GM19452 (cell line): ENCODE measurements around the gene OBSL1.

Experiments
- ATAC-seq: cut with Tn5 transposase; IDR thresholded peaks from one replicate; pipeline ENCODE4 v1.9.1; 2021; ENCODE audit not compliant: unreplicated experiment

Gene OBSL1

DNA sequence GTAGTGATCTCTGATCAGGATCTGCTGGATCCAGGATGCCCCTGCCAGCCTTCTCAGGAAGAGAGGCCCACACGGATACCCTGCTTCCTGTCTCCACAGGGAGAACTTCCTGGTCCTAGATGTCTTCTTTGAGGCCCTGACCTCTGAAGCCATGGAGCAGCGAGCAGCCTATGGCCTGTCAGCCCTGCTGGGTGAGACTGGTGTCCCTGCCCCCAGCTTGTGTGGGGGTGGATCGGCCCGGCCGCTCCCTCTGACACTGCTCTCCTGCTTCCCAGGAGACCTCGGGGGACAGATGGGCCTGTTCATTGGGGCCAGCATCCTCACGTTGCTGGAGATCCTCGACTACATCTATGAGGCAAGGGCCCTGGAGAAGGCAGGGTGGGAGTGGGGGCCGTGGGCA is 34.4 kb downstream of the OBSL1 start:
- no peak for ATAC-seq

DNA sequence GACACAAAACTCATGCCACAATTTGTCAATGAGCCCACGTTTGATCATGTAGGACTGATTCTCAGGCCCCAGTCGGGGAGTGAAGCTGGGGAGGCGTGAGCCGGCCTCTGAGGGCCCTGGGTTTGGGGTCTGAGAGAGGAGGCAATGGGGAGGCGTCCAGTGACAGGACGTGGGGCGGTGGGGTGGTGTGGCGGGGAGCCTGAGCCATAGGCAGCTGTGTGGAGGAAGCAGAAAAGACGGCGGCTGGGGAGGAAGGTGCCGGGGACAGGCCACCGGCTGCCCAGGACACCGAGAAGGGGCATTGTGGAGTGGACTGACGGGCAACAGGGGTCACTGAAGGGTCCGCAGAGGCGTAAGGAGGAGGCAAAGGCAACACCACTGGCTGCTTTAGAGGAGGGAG is 34.9 kb downstream of the OBSL1 start:
- ATAC-seq: no peak

DNA sequence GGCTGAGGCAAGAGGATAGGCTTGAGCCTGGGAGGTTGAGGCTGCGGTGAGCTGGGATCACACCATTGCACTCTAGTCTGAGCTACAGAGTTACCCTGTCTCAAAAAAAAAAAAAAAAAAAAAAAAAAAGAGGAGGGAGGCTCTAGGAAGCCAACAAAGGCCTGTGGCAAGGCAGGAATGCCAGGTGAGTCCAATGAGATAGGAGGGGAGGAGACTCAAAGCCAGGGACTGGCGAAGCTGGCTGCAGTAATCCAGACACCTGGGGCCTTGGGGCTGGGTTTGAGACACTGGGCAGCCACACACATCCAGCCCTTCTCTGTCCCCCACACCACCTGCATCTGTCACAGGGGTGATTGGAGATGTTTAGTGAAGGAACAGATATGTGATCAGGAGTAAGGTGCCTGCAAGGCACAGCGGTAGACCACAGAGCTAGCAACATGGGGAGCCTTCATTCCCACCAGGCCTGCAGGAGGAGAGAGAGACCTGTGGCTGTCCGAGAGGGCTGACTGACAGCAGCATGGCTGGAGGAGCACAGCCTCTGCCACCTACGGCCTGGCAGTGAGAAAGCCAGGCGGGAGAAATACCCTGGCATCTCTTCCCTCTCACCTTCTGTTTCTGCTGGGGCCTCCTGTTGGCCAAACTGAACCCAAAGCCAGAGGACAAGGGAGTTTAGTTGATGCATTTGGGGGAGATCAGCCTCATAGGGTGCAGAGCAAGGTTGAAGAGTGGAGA is 37.2 kb downstream of the OBSL1 start:
- no peak for ATAC-seq

DNA sequence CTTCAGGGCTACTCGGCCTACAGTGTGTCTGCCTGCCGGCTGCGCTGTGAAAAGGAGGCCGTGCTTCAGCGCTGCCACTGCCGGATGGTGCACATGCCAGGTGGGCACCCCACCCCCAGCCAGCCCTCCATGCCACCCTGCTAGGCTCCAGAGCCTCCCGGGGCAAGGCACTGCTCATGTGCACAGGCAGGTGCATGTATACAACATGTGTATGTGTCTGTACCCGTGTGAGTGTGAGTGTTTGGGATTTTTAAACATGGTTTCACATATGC is 39.0 kb downstream of the OBSL1 start:
- no peak for ATAC-seq

DNA sequence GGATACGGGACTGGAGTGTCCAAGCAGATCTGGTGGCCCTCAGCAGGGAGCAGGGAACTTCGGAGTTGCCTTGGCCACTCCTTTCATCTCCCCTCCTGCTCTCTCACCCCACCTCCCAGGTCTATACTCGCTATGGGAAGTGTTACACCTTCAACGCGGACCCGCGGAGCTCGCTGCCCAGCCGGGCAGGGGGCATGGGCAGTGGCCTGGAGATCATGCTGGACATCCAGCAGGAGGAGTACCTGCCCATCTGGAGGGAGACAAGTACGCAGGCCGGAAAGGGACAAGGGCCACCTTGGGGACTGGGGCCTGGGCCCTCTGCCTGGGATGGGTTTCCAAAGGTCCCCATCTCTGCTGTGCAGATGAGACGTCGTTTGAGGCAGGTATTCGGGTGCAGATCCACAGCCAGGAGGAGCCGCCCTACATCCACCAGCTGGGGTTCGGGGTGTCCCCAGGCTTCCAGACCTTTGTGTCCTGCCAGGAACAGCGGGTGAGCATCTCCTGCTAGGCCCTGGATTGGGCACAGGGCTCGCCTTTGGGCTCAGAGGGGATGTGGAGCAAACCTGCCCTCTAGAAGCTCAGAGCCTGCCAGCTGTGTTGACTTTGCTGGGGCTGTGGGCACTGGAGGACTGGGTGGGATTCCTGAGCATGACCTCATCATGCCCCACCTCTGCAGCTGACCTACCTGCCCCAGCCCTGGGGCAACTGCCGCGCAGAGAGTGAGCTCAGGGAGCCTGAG is 39.5 kb downstream of the OBSL1 start:
- no peak for ATAC-seq

DNA sequence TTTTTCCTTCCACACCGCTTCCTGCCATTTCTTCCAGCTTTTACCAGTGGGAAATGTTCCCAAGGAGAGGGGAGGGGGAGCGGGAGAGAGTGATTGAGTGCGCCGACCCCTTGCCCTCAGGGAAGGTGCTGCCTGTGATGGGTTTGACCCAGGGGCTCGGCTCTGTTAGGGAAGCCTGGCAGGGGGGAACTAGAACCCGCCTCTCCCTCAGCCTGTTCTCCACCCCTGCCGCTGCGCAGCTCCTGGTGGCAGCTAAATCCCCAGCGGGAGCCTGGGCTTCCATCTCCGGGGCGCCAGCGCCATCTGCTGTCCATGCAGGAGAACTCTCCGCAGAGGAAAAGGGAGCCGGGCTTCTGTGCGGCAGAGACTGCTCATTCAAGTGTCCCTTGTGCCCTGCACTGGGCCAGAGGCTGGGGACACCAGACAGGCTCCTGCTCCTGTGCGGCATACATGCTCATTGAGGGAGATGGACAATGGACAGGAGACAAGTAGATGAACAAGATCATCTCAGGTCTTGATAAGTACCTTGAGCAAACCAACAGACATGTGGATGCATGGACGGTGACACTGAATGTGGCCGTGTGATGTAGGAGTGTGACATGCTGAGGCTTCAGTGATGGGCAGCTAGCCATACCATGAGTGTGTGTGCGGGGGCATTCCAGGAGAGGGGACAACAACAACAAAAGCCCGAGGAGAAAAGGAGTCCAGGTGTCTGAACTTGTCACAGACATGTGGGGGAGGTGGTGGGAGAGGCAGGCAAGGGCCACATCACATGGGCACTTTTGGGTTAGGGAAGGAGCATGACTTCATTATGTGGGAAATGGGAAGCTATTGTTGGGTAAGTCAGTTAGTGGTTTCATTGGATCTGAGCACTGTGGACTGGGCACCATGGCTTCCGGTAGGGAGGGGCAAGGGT is 41.0 kb downstream of the OBSL1 start:
- peak; percentile 92 for ATAC-seq

DNA sequence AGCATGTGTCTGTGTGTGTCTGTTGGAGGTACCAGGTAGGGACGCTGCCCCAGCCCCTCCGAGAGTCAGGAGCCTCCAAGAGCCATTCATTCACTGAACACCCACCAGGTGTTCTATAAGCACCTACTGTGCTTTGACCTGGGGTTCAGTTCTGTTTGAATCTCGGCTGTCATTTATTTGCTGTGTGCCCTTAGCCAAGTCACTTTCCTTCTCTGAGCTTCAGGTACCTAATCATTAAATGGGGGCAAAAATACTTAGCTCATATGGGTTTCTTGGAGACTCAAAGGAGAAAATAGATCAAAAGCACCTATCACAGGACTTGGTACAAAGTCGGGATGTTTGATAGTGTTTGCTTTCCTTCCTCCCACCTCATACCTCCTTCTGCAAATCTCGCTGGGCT is 43.9 kb downstream of the OBSL1 start:
- ATAC-seq: no peak

DNA sequence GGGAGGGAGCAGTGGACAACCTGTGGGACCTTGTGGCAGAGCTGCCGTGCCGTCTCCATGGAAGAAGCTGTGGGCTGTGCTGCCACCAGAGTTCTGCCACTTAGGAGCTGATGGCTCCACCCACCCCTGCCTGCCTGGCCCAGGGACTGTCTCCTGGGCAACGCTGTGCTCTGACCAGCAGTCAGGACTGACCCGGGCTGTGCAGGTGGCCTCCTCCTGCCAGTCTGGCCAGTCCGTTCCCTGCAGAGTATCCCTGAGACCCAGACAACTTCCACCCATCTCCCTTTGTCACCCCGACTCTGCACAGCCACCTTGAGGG is 44.3 kb downstream of the OBSL1 start:
- ATAC-seq: no peak

DNA sequence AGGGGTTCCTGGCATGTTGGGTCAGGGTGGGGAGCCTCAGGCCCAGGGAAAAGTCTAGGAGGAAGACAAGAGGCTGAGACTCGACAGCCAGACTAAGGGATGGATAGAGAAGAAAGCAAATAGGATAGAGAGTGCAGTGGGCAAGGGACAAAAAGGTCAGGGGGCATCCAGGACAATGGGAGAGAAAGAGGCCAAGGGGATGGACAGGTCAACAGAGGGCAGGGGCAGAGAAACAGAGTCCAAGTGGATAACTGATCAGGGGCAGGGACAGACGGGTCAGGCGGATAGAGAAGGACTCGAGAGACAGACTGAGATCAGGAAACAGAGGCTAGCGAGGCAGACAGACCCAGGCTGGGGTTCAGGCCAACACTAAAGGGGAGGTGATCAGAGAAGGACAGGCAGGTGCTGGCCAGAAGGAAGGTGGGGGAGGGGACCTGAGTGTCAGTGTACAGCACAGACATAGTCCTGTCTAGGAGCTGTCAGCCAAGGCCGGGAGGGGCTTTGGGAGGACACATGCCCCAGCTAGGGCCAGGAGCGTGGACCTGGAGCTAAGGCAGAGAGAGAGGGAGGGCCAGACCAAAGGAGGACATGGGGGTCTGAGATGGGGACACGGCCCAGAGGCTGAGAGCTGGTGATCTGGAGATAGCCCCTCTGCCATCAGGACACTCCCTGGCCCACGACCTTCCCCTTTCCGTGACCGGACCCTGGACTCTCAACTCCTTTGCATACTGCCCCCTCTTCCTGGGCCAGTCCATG is 44.8 kb downstream of the OBSL1 start:
- ATAC-seq: no peak

DNA sequence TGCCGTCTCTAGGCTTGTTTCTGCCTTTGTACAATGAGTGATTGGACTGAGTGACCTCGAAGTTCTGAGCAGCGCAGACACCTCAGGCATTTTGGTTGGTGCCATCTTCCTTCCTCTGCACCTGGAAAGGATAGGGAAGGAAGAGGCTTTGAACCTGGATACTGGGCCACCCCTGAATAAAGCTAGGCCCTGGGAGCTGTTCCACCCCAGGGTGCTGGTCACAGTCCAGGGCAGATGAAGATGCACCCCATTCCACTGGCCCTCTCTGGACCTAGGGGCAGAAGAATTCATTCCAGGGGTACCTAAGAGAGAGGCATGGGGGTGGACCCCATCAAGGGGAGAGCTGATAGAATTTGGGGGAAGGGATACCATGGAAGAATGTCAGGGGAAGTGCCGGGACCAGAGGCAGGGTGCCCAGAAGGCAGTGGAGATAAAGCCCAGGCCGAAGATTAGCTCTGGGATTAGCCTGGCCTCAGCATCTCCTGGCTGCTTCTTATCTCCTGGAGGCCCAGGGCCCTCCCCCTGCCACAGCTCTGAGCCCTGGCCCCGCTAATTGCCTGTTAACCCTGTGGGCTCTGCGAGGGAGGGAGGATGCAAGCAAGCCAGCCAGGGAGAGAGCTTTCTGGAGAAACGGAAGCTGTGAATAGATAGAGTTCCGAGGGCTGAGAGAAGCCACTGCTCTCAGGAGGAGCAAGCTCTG is 45.7 kb downstream of the OBSL1 start:
- no peak for ATAC-seq

DNA sequence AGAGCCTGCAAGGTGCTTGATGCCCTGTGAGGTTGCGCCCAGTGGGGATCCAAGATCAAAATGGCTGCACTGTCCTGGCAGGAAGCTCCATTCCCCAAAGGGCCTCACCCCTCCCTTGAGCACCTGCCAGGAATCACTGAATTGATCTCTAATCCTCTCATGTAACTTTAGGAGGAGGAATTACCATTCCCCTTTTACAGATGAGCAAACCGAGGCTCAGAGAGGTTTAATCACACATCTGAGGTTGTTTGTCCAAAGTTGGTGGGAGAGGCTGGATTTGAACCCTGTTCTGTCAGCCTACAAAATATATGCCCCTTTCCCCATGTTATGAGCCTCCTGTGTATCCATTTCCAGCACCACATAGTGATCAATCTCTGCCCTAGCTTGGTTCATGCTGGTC is 46.5 kb downstream of the OBSL1 start:
- ATAC-seq: no peak

DNA sequence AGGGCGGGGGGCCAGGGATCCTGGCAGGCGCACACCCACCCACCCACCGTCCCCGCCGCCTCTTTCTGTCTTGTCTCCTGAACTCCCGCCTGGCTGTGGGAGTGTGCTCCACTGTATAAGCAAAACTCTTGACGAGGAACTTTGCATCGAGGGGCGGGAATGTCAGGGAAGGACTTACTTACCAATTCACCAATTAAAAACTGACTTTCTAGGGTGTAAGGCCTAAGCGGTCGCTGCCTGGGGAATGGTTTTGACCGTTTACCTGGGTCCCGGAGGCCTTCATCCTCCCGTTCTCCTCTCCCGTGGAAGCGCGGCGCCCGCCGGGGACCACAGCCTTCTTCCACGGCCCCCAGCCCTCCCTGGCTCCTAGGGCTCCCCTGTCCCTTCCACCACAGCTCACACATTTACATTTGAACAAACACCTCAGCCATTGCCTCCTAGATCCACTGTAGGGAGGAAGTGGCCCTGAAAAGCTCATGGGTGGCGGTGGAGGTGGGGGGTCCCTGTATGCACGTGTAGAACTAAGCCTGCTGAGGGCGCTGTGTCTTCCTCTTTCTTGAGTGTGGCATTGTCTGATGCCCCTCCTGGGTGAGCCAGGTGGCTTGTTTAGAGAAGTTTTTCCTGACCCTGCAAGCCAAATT is 48.2 kb downstream of the OBSL1 start:
- ATAC-seq: no peak

DNA sequence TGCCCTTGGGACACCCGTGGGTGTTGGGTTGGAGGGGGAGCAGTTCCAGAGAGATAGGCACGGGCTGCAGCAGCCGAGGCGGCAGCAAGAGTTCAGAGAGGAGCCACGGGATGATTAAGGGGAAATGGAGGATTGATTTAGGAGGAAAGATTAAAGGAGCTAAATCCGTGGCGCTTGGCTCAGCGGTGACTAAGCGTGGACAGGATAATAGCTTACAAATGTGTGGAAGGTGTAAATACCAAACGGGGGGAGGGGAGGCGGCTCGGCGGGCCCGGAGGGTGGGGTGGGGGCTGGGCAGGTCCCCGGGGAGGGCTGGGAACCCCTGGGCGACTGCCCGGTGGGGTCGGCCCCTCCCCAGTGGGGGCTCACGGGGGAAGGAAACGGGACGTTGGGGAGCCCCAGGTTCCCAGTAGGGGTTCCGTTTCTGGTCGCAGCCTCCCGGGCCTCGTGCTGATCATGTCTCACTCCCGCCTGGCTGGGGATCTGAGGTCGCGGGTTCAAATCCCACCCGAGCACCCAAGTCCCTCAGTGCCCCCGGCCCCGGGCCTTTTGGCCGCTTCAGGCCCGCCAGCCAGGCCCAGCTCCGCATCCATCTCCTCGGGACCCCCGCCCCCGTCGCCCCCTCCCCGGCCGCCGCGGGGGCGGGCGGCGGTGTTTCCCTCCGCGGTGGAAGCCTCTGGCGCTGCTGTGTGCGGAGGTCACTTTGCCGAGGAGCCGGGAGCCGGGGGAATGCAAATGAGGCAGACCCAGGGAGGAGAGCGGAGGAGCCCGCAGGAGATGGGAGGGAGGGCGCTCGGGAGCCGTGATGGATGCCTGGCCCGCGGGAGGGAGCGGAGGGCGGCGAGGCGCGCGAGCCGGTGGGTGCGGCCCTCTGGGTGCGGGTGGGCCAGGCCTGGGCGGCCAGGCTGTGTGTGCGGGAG is 49.0 kb downstream of the OBSL1 start:
- ATAC-seq: no peak

DNA sequence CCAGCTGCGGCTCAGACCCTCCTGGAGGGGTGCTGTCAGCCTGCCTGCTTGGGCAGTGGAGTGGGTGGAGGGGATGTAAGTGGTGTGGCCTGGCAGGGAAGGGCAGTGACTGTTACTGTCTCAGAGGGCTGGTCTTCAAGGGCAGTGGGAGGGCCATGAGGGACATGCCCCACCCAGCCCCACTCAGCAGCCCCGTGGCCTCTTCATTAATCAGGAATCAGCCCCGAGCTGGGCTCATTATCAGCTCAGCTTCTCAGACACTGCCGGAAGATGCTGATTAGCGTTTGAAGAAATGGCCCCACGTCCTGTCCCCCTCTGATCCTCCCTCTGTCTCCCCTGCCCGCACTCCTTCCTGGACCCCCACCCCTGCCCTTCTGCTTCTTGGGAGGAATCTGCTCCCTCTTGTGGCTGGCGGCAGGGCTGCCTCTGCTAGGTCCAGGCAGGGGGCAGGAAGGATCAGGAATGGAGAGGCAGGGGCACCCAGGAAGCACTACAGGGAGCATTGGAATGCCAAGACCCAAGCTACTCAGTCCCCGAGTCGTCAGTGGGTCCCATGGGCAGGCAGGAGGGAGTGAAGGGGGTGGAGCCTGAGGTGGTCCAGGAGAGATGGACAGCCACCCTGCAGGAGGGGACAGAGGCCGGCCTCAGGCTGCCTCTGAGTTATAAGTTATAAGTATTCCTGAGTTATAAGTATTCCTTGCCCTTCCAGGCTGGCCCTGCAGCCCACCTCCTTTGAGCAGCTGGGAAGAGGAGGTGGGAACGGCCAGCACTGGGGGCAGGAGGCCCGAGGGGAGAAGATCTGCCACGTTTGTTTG is 50.1 kb downstream of the OBSL1 start:
- no peak for ATAC-seq

DNA sequence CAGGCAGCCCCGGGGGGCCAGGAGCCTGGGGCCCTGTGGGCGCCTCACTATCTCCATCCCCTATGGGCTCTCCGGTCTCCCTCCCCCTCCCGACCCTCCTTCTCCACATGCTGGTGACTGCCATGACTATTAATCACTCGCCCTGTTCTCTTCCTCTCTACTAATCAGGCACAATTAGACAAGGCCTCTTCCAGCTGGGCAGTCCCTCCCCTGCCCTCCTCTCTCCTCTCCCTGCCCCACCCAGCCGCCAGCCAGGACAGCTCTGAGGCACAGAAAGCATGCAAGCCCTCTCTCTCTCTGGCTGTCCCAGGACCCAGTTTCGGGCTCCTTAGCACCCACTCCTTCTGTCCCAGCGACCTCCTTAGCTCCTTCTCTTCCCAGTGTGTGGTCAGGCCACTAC is 51.3 kb downstream of the OBSL1 start:
- no peak for ATAC-seq

DNA sequence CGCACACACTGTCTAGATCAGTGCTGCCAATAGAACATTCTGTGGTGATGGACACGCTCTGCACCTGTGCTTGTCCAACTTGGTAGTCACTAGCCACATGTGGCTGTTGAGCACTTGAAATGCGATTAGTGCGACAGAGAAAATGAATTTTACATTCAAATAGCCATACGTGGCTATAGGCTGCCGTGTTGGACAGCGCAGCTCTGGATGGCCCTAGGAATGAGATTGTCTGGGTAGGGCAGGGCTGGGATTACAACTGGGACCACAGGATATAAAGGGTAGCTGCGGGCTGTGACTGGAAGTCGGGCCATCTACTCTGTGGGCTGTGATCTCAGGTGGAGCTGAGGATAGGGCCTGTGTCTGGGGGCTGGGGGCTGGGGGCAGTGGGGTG is 51.8 kb downstream of the OBSL1 start:
- no peak for ATAC-seq

DNA sequence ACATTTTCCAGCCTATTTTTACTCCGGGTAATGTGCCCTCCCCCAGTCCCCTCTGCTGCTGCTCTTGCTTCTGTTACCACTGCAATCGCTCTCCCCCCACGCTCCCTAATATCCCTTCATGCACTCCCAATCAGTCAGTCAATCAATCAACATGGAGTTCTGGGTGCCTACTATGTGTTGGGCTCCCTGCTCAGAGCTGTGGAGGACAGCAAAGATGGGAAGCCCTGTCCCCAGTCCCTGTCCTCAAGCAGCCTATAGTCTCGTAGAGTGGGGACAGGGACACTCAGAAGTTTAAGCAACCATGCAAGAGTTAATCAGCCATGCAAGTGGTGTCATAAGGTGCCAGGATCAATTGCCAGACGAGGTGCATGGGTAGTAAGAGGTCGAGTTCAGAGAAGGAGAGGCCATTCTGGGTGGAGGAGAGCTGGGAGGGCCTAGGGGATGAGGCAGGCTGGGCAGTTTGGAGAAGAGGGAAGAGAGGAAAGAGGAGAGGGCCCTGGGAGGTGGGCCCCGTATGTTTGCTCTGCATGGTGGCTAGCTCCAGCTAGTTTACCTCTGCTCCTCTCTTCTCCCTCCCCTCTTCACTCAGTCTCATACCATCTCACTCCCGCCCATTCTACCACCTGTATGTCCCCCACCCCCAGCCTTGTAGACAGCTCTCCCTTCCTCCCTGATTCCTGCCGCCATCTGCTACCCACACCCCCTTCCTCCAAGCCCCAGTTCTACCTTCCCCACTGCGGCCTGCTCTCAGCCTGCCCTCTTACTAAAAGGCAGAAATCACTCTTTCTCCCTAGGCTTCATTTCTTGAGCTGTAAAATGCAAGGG is 53.2 kb downstream of the OBSL1 start:
- no peak for ATAC-seq

DNA sequence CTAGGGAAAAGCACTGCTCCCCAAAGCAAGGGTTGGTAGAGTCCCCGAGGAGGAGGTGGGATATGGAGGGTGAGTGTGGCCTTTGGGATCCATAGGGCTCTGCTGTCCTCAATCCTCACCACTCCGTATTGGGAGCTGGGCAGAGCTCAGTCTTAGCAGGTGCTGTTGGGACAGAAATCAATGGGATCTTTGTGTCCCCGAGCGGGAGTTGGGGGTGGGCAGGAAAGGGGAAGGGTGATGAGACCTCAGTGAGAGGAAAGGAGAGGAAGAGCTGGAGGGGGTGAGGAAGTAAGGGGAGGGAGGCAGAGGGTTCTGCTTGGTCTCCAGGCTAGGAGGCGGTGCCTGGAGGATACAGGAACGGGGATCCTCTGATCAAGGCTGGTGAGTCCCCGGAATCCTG is 54.5 kb downstream of the OBSL1 start:
- no peak for ATAC-seq
